SK-N-MC (cell line): ENCODE data around the gene IL21.
"Not testable (repeated sequence)": the region's sequence is repeated elsewhere in the genome, so short reads cannot be mapped to it uniquely, and the experiment has no call there.

Experiments
- DNase-seq: peaks from one replicate; pipeline ENCODE4 v3.0.0-alpha.2; 2011; ENCODE audit warnings: low read depth, low spot score
- H3K27ac ChIP-seq: fragments of 200-600 bp; sonication (generic); 2 replicates; pipeline ENCODE4 v1.5.1; 2016; ENCODE audit warnings: mixed run types
- H3K36me3 ChIP-seq: fragments of 200-600 bp; sonication (generic); 2 replicates; pipeline ENCODE4 v1.6.1; 2017; ENCODE audit warnings: antibody characterized with exemption, low read length, mixed read lengths; ENCODE audit not compliant: insufficient read depth
- H3K4me3 ChIP-seq: fragments of 200-600 bp; sonication (generic); 2 replicates; pipeline ENCODE4 v1.5.1; 2016
- H3K9ac ChIP-seq: fragments of 200-600 bp; sonication (generic); 2 replicates; pipeline ENCODE4 v1.8.0; 2017; ENCODE audit warnings: mixed run types, mixed read lengths; ENCODE audit not compliant: insufficient read length
- H3K9me3 ChIP-seq: fragments of 200-600 bp; sonication (generic); 2 replicates; pipeline ENCODE4 v1.6.1; 2017; ENCODE audit warnings: low read depth, mild to moderate bottlenecking, antibody characterized with exemption, low read length, moderate library complexity, mixed read lengths
- EZH2 ChIP-seq: fragments of 200-600 bp; sonication (generic); IDR thresholded peaks from one replicate; pipeline ENCODE4 v1.6.1; 2017; ENCODE audit warnings: antibody characterized with exemption
- FOXP2 ChIP-seq: optimal IDR thresholded peaks from 2 replicates; pipeline ENCODE3; 2011; ENCODE audit warnings: mild to moderate bottlenecking, moderate library complexity; ENCODE audit not compliant: insufficient read depth; ENCODE audit errors: extremely low read length, control extremely low read depth
- POLR2AphosphoS5 ChIP-seq: IDR thresholded peaks from 2 replicates; pipeline ENCODE4 v1.6.1; 2012; ENCODE audit warnings: mild to moderate bottlenecking, low read depth, low read length, borderline replicate concordance

Gene IL21

DNA sequence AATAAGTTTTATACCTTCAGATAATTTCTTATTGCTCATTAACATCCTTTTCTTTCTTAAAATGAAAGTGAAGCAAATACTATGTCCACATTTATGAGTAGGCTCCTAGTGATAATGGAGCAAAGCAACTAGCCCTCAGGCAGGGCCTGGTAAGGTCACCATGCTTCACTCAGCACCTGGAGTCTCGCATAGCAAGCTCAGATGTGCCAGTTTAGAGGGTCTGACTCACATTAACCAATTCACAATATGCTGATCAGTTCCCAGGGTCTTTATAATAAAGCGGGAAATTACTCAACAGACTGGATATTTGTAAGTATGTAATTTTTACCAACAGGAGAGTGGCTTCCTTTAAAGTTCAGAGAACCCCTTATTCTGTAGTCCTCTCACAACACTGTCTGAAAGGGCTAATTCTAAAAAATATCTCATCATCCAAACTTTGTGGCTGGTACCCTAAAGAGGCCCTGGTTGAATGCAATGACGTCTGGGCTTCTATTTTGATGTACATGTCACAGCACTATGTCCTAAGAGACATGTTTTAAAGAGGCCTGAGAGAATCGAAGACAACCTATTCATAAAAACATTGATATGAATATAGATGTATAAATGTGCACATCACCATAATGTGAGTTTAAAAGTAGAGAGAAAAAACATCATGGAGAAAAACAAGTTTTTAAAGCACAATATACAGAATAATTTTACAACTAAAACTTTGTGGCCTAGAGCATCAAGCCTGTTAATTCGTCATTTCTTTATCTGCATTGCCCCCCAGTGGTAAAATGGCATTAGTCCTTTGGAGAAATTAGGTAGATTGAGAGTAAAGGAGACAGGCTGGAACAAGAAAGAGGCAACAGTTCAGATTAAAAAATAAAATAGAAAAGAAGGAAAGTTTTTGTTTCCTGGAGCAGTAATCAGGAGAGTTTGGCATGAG lies 44.3 kb downstream of the IL21 start:
- no peak overlapping the region for H3K27ac ChIP-seq
- H3K9me3 ChIP-seq = no peaks in the 10 kb centered on the region
- no peak overlapping the region for H3K4me3 ChIP-seq
- no peak overlapping the region for H3K9ac ChIP-seq
- DNase-seq = peak; percentile 34
- TF ChIP-seq POLR2AphosphoS5 (no peak), EZH2 (no peak), FOXP2 (no peak)
- H3K36me3 ChIP-seq = no peaks in the 10 kb centered on the region

DNA sequence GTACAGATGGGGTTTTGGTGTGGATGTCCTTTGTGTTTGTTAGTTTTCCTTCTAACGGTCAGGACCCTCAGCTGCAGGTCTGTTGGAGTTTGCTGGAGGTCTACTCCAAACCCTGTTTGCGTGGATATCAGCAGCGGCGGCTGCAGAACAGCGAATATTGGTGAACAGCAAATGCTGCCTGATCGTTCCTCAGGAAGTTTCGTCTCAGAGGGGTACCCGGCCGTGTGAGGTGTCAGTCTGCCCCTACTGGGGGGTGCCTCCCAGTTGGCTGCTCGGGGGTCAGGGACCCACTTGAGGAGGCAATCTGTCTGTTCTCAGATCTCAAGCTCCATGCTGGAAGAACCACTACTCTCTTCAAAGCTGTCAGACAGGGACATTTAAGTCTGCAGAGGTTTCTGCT lies 46.5 kb downstream of the IL21 start:
- H3K36me3 ChIP-seq, H3K9me3 ChIP-seq, DNase-seq, H3K4me3 ChIP-seq, H3K27ac ChIP-seq, H3K9ac ChIP-seq: not testable (repeated sequence)

DNA sequence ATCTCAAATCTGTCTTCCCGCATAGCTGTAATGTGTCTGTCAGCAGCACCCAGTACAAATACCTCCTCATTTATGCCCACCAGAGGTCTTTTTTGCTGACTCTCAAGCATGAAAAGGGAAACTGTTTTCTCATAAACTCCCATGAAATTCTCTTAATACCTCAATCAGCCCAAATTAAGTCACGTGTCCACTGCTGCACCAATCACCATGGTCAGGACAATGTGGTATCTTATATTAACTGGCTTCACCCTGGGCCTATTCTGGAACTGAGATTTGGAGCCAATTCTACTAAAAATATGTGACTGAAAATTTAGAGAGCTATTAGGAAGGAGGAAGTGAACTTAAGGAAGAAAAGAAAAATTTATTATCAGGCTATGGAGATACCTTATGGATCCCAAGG lies 58.4 kb downstream of the IL21 start:
- DNase-seq = no peak
- Histone ChIP-seq H3K27ac (no peak overlapping the region), H3K4me3 (no peak overlapping the region), H3K9me3 (no peaks in the 10 kb centered on the region), H3K9ac (no peak overlapping the region), H3K36me3 (no peaks in the 10 kb centered on the region)
- TF ChIP-seq POLR2AphosphoS5 = no peak
- TF ChIP-seq FOXP2 = no peak
- TF ChIP-seq EZH2 = no peak
